Neural progenitor cell (in vitro differentiated cells): ENCODE data around the gene MYO18B. TPM values are rescaled to one million over a fixed set of nuclear protein-coding genes. Genes with fewer than 3 reads are reported as not detected.

Experiments used
- DNase-seq: peaks from one replicate; pipeline ENCODE4 v3.0.0-alpha.2; 2016; ENCODE audit warnings: low spot score
- H2AFZ ChIP-seq: fragments of 200-600 bp; sonication (generic); replicated peaks from 2 replicates; pipeline ENCODE4 v1.6.1; 2016; ENCODE audit warnings: antibody characterized with exemption
- H3F3A ChIP-seq: fragments of 200-600 bp; sonication (generic); 2 replicates; pipeline ENCODE4 v1.6.1; 2016; ENCODE audit warnings: antibody characterized with exemption, low read depth
- H3K27ac ChIP-seq: fragments of 200-600 bp; sonication (generic); 2 replicates; pipeline ENCODE4 v1.5.1; 2016; ENCODE audit warnings: mild to moderate bottlenecking
- H3K27me3 ChIP-seq: fragments of 200-600 bp; sonication (generic); 2 replicates; pipeline ENCODE4 v1.6.1; 2016; ENCODE audit warnings: mild to moderate bottlenecking, moderate library complexity
- H3K36me3 ChIP-seq: fragments of 200-600 bp; sonication (generic); 2 replicates; pipeline ENCODE4 v1.5.1; 2016
- H3K4me1 ChIP-seq: fragments of 200-600 bp; sonication (generic); 2 replicates; pipeline ENCODE4 v1.6.1; 2016; ENCODE audit warnings: mixed run types
- H3K4me2 ChIP-seq: fragments of 200-600 bp; sonication (generic); 2 replicates; pipeline ENCODE4 v1.6.1; 2016
- H3K4me3 ChIP-seq: fragments of 200-600 bp; sonication (generic); 2 replicates; pipeline ENCODE4 v1.5.1; 2016
- H3K79me2 ChIP-seq: fragments of 200-600 bp; sonication (generic); 2 replicates; pipeline ENCODE4 v1.6.1; 2016; ENCODE audit warnings: low read depth
- H3K9ac ChIP-seq: fragments of 200-600 bp; sonication (generic); 2 replicates; pipeline ENCODE4 v1.6.1; 2016
- H3K9me3 ChIP-seq: fragments of 200-600 bp; sonication (generic); 2 replicates; pipeline ENCODE4 v1.5.1; 2016; ENCODE audit warnings: low read depth
- H4K20me1 ChIP-seq: fragments of 200-600 bp; sonication (generic); 2 replicates; pipeline ENCODE4 v1.6.1; 2016; ENCODE audit warnings: low read depth
- H3K27ac Mint-ChIP-seq: 3 replicates; pipeline ENCODE4 v1.8.0; 2021; ENCODE audit warnings: mixed read lengths
- H3K27me3 Mint-ChIP-seq: 2 replicates; pipeline ENCODE4 v1.8.0; 2022; ENCODE audit warnings: low read depth, mild to moderate bottlenecking, inconsistent platforms, moderate library complexity, mixed read lengths; ENCODE audit not compliant: insufficient read depth
- H3K36me3 Mint-ChIP-seq: 3 replicates; pipeline ENCODE4 v1.8.0; 2021; ENCODE audit warnings: mixed read lengths
- H3K4me1 Mint-ChIP-seq: 3 replicates; pipeline ENCODE4 v1.8.0; 2021; ENCODE audit warnings: mixed read lengths
- H3K4me3 Mint-ChIP-seq: 3 replicates; pipeline ENCODE4 v1.8.0; 2021; ENCODE audit warnings: mild to moderate bottlenecking, moderate library complexity, mixed read lengths
- H3K9me3 Mint-ChIP-seq: 3 replicates; pipeline ENCODE4 v1.8.0; 2020; ENCODE audit warnings: mixed read lengths
- CTCF ChIP-seq: fragments of 200-600 bp; sonication (generic); IDR thresholded peaks from 2 replicates; pipeline ENCODE4 v1.5.1; 2017; ENCODE audit warnings: antibody characterized with exemption, mild to moderate bottlenecking
- EZH2 ChIP-seq: fragments of 200-600 bp; sonication (generic); IDR thresholded peaks from 2 replicates; pipeline ENCODE4 v1.6.1; 2017; ENCODE audit warnings: antibody characterized with exemption, mild to moderate bottlenecking, moderate library complexity
- EZH2phosphoT487 ChIP-seq: fragments of 200-600 bp; sonication (generic); IDR thresholded peaks from 2 replicates; pipeline ENCODE4 v1.6.1; 2017; ENCODE audit warnings: antibody characterized with exemption
- total RNA-seq: library from RNA; depleted of rRNA; stranded (reverse); fragments of >200 nt; gene quantifications from 2 replicates; pipeline ENCODE4 v1.2.3, GENCODE V29; 2015; ENCODE audit warnings: low replicate concordance

MYO18B gene
- total RNA-seq, 1 donor from 2014 or later: not detected

DNA sequence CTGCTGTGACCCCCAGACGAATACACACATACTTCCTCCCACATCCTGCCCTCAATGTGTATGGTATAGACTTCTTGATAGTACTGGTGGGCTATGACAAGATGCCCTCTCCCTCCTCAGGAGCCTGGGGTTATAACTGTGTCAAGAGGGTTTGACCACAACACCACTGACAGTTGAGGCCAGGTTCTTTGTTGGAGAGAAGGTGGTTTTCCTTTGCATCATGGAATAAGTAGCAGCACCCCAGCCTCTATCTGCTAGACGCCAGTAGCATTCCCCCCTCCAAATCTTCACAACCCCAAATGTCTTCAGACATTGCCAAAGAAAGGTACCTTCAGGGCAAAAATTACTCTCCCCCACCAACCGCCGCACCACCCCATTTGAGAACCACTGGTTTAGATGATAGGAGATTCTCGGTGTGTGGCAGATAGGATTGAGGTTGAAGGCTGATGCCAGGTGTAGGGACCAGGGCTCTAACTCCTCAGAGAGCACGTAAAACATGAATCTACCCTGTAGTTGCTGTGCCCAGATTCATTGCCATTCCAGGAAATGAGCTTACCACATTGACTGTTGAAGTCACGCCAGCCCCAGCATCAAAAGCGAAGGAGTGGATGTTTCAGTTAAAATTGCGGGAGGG, 5.5 kb upstream of the MYO18B start:
- H3K4me2 ChIP-seq: no peak overlapping the region
- H3K36me3 ChIP-seq: no peaks in the 10 kb centered on the region
- H3K27ac Mint-ChIP-seq: no peak overlapping the region
- no peaks in the 10 kb centered on the region for H3F3A ChIP-seq
- no peaks in the 10 kb centered on the region for H3K9me3 Mint-ChIP-seq
- no peaks in the 10 kb centered on the region for H4K20me1 ChIP-seq
- H3K36me3 Mint-ChIP-seq: no peaks in the 10 kb centered on the region
- no peak for DNase-seq
- no peaks in the 10 kb centered on the region for H3K4me1 Mint-ChIP-seq
- no peaks in the 10 kb centered on the region for H3K9me3 ChIP-seq
- no peaks in the 10 kb centered on the region for H3K79me2 ChIP-seq
- no peaks in the 10 kb centered on the region for H3K27me3 ChIP-seq
- H3K27ac ChIP-seq: no peak overlapping the region
- H3K4me3 Mint-ChIP-seq: no peak overlapping the region
- TF ChIP-seq EZH2phosphoT487 (no peak), EZH2 (no peak), CTCF (no peak)
- H3K4me1 ChIP-seq: no peaks in the 10 kb centered on the region
- H3K27me3 Mint-ChIP-seq: peaks cover 6% of the 10 kb centered on the region
- H3K4me3 ChIP-seq: no peak overlapping the region
- no peak overlapping the region for H3K9ac ChIP-seq
- H2AFZ ChIP-seq: no peak overlapping the region

- Histone ChIP-seq H3K27ac (no peak overlapping the region), H3K36me3 (no peaks in the 10 kb centered on the region), H3F3A (no peaks in the 10 kb centered on the region), H3K9me3 (no peaks in the 10 kb centered on the region), H3K79me2 (no peaks in the 10 kb centered on the region), H3K4me1 (no peaks in the 10 kb centered on the region), H4K20me1 (no peaks in the 10 kb centered on the region), H3K4me3 (no peak overlapping the region), H3K27me3 (no peaks in the 10 kb centered on the region), H3K4me2 (no peak overlapping the region), H2AFZ (no peak overlapping the region), H3K9ac (no peak overlapping the region)
- DNase-seq: no peak
- H3K36me3 Mint-ChIP-seq: no peaks in the 10 kb centered on the region
- H3K27ac Mint-ChIP-seq: no peak overlapping the region
- H3K9me3 Mint-ChIP-seq: no peaks in the 10 kb centered on the region
- peaks cover 4% of the 10 kb centered on the region for H3K27me3 Mint-ChIP-seq
- TF ChIP-seq EZH2phosphoT487 (no peak), CTCF (no peak), EZH2 (no peak)
- H3K4me1 Mint-ChIP-seq: no peaks in the 10 kb centered on the region
- no peak overlapping the region for H3K4me3 Mint-ChIP-seq
Observed at GRCh38 chr22:25739659-25740344, 2.2 kb upstream of the MYO18B start.

DNA sequence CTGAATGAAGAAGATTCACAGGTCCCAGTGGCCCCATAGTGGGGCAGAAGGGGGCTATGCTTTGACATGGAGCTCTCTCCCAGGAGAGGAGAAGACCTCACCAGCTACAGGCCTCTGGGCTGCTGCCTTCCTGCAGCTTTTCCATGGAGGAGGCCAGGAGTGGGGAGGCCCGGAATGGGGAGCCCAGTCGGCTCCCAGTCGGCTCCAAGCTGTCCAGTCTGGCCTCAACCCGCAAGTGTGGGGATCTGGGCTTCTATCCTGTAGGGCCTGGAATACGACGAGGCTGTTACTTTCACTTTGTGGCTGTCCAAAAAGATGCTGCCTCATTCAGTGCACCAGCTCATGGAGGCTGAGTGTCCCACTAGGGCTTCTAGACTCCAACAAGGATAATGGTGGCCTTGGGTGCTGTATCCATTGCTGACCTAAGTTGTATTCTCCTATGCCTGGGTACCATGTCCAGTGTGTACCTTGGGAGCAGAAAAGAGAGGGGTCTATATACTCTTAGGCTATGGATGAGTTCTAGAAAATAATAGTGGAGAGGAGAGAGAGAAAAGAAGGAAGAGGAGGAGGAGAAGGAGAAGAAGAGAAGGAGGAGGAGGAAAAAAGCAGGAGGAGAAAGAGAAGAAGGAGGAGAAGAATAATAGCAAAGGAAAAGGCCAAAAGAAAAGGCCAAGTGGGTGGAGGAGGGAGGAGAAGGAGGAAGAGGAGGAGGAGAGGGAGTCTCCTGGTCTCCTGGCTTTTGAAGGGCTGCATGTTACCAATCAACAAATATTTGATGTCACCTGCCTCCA, 1.1 kb downstream of the MYO18B start:
- Mint-ChIP-seq H3K4me1 (peaks cover 4% of the 10 kb centered on the region), H3K9me3 (no peaks in the 10 kb centered on the region), H3K4me3 (no peak overlapping the region), H3K36me3 (no peaks in the 10 kb centered on the region), H3K27me3 (peaks cover 11% of the 10 kb centered on the region), H3K27ac (peak overlapping the region; percentile 21)
- no peaks in the 10 kb centered on the region for H3K27me3 ChIP-seq
- H3K27ac ChIP-seq: no peak overlapping the region
- H3K4me3 ChIP-seq: no peak overlapping the region
- H3K4me2 ChIP-seq: no peak overlapping the region
- H3K79me2 ChIP-seq: no peaks in the 10 kb centered on the region
- H2AFZ ChIP-seq: no peak overlapping the region
- H3K4me1 ChIP-seq: no peaks in the 10 kb centered on the region
- no peak for DNase-seq
- H4K20me1 ChIP-seq: no peaks in the 10 kb centered on the region
- H3K36me3 ChIP-seq: no peaks in the 10 kb centered on the region
- TF ChIP-seq CTCF (no peak), EZH2 (no peak), EZH2phosphoT487 (no peak)
- H3K9ac ChIP-seq: no peak overlapping the region
- H3F3A ChIP-seq: no peaks in the 10 kb centered on the region
- no peaks in the 10 kb centered on the region for H3K9me3 ChIP-seq
